Measurements from ENCODE around the gene POU2F1. TPM values are rescaled to one million over a fixed set of nuclear protein-coding genes. Genes with fewer than 3 reads are reported as not detected.

The POU2F1 gene
- total and polyA plus RNA-seq, 7 experiments from 2014 or later, result 9.1 to 36.6 (median 22.8) TPM

DNA sequence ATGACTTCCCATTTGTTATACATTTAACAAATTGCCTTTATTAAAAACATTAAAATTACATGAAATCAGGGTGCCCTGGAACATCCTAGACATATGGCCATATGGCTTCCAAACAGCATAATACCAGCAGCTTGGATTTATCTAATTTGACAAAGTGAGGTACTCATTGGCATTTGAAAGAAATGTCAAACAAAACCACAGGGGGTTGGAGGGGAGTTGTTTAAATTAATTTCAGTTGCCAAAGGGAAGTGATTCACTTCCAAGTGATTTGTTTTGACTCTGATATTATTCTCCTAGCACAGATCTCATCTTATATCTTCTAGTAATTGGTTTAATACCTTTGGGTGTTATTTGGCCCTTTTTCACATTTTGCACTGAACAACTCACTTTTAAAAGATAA lies 24.5 kb upstream of the POU2F1 start:
- DNase-seq (no peak), ATAC-seq (no peak)
- H3K4me3 ChIP-seq (ENCODE audit: low read length), result no peak overlapping the region
- H3K27ac ChIP-seq (ENCODE audit: low read depth, low read length), result no peak overlapping the region
- H3K27me3 ChIP-seq (ENCODE audit: control insufficient read depth in 2 of 2, insufficient read depth in 2 of 2, low read length in 2 of 2), result no peaks in the 10 kb centered on the region
- intact Hi-C loops (cut with micrococcal nuclease), result no loop called here
- no peak overlapping the region for H3K27ac Mint-ChIP-seq
- H3K27me3 Mint-ChIP-seq, result peaks cover 0 to 8% (median 6%) of the 10 kb centered on the region in 5 donors
- peaks cover 0 to 4% (median 0%) of the 10 kb centered on the region in 5 donors for H3K36me3 Mint-ChIP-seq
- CTCF ChIA-PET, result interaction anchor here (0.6 to 0.8 kb wide), 2 partner anchors 135 to 253 kb away, joined by 3 read pairs; no protein-coding TSS in a partner anchor
- H3K9me3 Mint-ChIP-seq, result peaks cover 0 to 10% (median 3%) of the 10 kb centered on the region in 11 donors
- H3K4me3 Mint-ChIP-seq, result no peak overlapping the region
- no peaks in the 10 kb centered on the region for H3K36me3 ChIP-seq (ENCODE audit: control insufficient read depth in 2 of 3, insufficient read depth in 3 of 3, low read length in 3 of 3)
- peaks cover 0 to 2% (median 0%) of the 10 kb centered on the region in 7 donors for H3K4me1 Mint-ChIP-seq
- POLR2A ChIA-PET, result no interaction called here
- H3K4me1 ChIP-seq (ENCODE audit: control insufficient read depth in 2 of 2, insufficient read depth in 2 of 2, low read length in 2 of 2), result no peaks in the 10 kb centered on the region
- H3K9me3 ChIP-seq (ENCODE audit: control insufficient read depth in 2 of 3, low read length in 3 of 3), result no peaks in the 10 kb centered on the region

DNA sequence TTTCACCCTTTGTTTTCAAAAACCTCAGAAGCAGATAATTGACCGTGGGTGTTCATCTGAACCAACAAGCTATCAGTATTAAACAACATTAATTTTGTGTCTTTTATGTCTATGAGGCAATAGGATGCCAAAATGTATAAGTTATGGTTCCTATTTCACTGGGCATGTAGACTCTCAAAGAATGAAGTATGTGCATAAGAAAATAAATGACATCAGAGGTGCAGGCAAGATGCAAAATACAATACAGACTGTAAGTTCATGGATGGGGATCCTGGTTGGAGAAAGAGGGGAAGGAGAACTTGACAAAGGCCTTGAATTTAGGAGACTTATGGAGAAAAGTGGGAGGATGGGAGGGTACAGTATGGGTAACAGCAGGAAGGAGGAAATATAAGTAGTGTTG lies 23.4 kb upstream of the POU2F1 start:
- H3K4me1 ChIP-seq (ENCODE audit: control insufficient read depth in 2 of 2, insufficient read depth in 2 of 2, low read length in 2 of 2), result no peaks in the 10 kb centered on the region
- Mint-ChIP-seq H3K27me3 (peaks cover 0 to 8% (median 4%) of the 10 kb centered on the region in 5 donors), H3K27ac (no peak overlapping the region), H3K4me3 (no peak overlapping the region), H3K36me3 (peaks cover 0 to 4% (median 0%) of the 10 kb centered on the region in 5 donors), H3K4me1 (peaks cover 0 to 2% (median 0%) of the 10 kb centered on the region in 7 donors), H3K9me3 (peaks cover 0 to 10% (median 3%) of the 10 kb centered on the region in 11 donors)
- no peaks in the 10 kb centered on the region for H3K9me3 ChIP-seq (ENCODE audit: control insufficient read depth in 2 of 3, low read length in 3 of 3)
- H3K27ac ChIP-seq (ENCODE audit: low read depth, low read length), result no peak overlapping the region
- ChIA-PET POLR2A (interaction anchor here (0.6 kb wide), 1 partner anchor 967 kb away, joined by 4 read pairs; no protein-coding TSS in a partner anchor), CTCF (interaction anchor here (0.6 to 1.6 kb wide), 3 partner anchors 129 to 139 kb away, joined by 3 to 4 read pairs (median 3); no protein-coding TSS in a partner anchor)
- intact Hi-C loops (cut with micrococcal nuclease), result no loop called here
- no peaks in the 10 kb centered on the region for H3K27me3 ChIP-seq (ENCODE audit: control insufficient read depth in 2 of 2, insufficient read depth in 2 of 2, low read length in 2 of 2)
- DNase-seq (no peak), ATAC-seq (no peak)
- no peak overlapping the region for H3K4me3 ChIP-seq (ENCODE audit: low read length)
- H3K36me3 ChIP-seq (ENCODE audit: control insufficient read depth in 2 of 3, insufficient read depth in 3 of 3, low read length in 3 of 3), result no peaks in the 10 kb centered on the region

DNA sequence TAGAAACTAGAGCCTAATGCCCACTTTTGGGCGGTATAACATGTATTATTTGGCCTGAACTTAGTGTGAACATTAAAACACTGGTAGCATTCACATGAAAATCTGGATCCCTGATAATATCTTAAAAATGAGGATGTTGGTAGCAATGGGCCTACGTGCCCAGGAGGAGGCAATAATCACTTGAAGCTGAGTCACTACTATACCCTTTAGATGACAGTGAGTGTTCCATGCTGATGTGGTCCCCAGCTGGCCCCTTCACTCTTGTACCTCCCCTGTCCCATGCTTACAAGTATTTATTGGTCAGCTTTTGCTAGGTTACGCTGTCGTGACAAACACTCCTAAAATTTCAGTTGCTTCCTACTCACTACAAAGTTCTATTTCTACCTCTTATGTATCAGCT lies 23.0 kb upstream of the POU2F1 start:
- CTCF ChIA-PET, result interaction anchor here (1.6 kb wide), 1 partner anchor 139 kb away, joined by 3 read pairs; no protein-coding TSS in a partner anchor
- peaks cover 0 to 10% (median 3%) of the 10 kb centered on the region in 11 donors for H3K9me3 Mint-ChIP-seq
- DNase-seq (no peak), ATAC-seq (no peak)
- H3K4me1 Mint-ChIP-seq, result peaks cover 0 to 2% (median 0%) of the 10 kb centered on the region in 7 donors
- intact Hi-C loops (cut with micrococcal nuclease), result no loop called here
- H3K9me3 ChIP-seq (ENCODE audit: control insufficient read depth in 2 of 3, low read length in 3 of 3), result no peaks in the 10 kb centered on the region
- no peaks in the 10 kb centered on the region for H3K4me1 ChIP-seq (ENCODE audit: control insufficient read depth in 2 of 2, insufficient read depth in 2 of 2, low read length in 2 of 2)
- no peaks in the 10 kb centered on the region for H3K36me3 ChIP-seq (ENCODE audit: control insufficient read depth in 2 of 3, insufficient read depth in 3 of 3, low read length in 3 of 3)
- no peak overlapping the region for H3K4me3 ChIP-seq (ENCODE audit: low read length)
- H3K36me3 Mint-ChIP-seq, result peaks cover 0 to 4% (median 0%) of the 10 kb centered on the region in 5 donors
- POLR2A ChIA-PET, result no interaction called here
- H3K27me3 ChIP-seq (ENCODE audit: control insufficient read depth in 2 of 2, insufficient read depth in 2 of 2, low read length in 2 of 2), result no peaks in the 10 kb centered on the region
- H3K27me3 Mint-ChIP-seq, result peaks cover 0 to 7% (median 4%) of the 10 kb centered on the region in 5 donors
- no peak overlapping the region for H3K27ac Mint-ChIP-seq
- H3K27ac ChIP-seq (ENCODE audit: low read depth, low read length), result no peak overlapping the region
- no peak overlapping the region for H3K4me3 Mint-ChIP-seq

DNA sequence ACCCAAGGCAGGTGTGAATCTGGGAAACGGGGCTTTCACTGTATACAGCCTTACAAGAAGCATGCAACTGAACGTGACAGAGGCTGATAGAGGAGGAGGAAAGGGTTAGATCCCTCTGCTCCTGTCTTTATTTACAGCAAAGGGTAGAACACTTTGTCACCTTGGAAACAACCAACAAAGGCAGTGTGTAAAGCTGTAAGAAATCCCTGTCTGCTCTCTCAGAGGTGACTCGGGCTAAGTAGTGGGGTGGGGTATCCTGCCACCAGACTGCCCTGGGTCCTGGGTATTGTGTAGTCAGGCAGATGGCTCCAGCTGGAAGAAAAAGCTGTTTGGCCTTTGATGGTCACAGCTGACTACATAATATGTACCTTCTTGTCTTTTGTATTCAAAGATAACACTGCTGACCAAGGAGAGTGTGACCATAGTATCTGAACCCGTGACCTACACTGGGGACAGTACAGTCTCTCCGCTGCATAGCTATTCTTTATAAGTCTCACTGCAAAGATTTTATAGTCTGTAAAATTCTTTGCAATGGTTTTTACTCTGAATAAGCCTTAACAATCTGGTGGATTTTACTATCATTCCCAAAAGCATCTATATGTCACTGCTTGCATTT lies 22.1 kb upstream of the POU2F1 start:
- no peaks in the 10 kb centered on the region for H3K4me1 ChIP-seq (ENCODE audit: control insufficient read depth in 2 of 2, insufficient read depth in 2 of 2, low read length in 2 of 2)
- Mint-ChIP-seq H3K9me3 (peaks cover 0 to 4% (median 0%) of the 10 kb centered on the region in 11 donors), H3K36me3 (no peaks in the 10 kb centered on the region), H3K4me1 (peaks cover 0 to 2% (median 0%) of the 10 kb centered on the region in 7 donors), H3K27me3 (no peaks in the 10 kb centered on the region), H3K27ac (no peak overlapping the region), H3K4me3 (no peak overlapping the region)
- CTCF ChIA-PET, result interaction anchor here (0.9 to 1.6 kb wide), 2 partner anchors 140 to 276 kb away, joined by 3 read pairs; no protein-coding TSS in a partner anchor
- no peaks in the 10 kb centered on the region for H3K9me3 ChIP-seq (ENCODE audit: control insufficient read depth in 2 of 3, low read length in 3 of 3)
- POLR2A ChIA-PET, result no interaction called here
- intact Hi-C loops (cut with micrococcal nuclease), result no loop called here
- ATAC-seq (no peak), DNase-seq (no peak)
- H3K4me3 ChIP-seq (ENCODE audit: low read length), result no peak overlapping the region
- H3K27me3 ChIP-seq (ENCODE audit: control insufficient read depth in 2 of 2, insufficient read depth in 2 of 2, low read length in 2 of 2), result no peaks in the 10 kb centered on the region
- no peaks in the 10 kb centered on the region for H3K36me3 ChIP-seq (ENCODE audit: control insufficient read depth in 2 of 3, insufficient read depth in 3 of 3, low read length in 3 of 3)
- no peak overlapping the region for H3K27ac ChIP-seq (ENCODE audit: low read depth, low read length)

- Histone ChIP-seq H3K27me3 (ENCODE audit: control insufficient read depth in 2 of 2, insufficient read depth in 2 of 2, low read length in 2 of 2) (no peaks in the 10 kb centered on the region), H3K9me3 (ENCODE audit: control insufficient read depth in 2 of 3, low read length in 3 of 3) (no peaks in the 10 kb centered on the region), H3K36me3 (ENCODE audit: control insufficient read depth in 2 of 3, insufficient read depth in 3 of 3, low read length in 3 of 3) (no peaks in the 10 kb centered on the region), H3K4me1 (ENCODE audit: control insufficient read depth in 2 of 2, insufficient read depth in 2 of 2, low read length in 2 of 2) (no peaks in the 10 kb centered on the region), H3K27ac (ENCODE audit: low read depth, low read length) (no peak overlapping the region), H3K4me3 (ENCODE audit: low read length) (no peak overlapping the region)
- no peak for DNase-seq
- no peak overlapping the region for H3K4me3 Mint-ChIP-seq
- no peak for ATAC-seq
- no peaks in the 10 kb centered on the region for H3K36me3 Mint-ChIP-seq
- peaks cover 0 to 2% (median 0%) of the 10 kb centered on the region in 7 donors for H3K4me1 Mint-ChIP-seq
- ChIA-PET POLR2A (no interaction called here), CTCF (interaction anchor here (0.9 kb wide), 1 partner anchor 277 kb away, joined by 3 read pairs; no protein-coding TSS in a partner anchor)
- H3K27me3 Mint-ChIP-seq, result no peaks in the 10 kb centered on the region
- intact Hi-C loops (cut with micrococcal nuclease), result no loop called here
- H3K27ac Mint-ChIP-seq, result no peak overlapping the region
- H3K9me3 Mint-ChIP-seq, result peaks cover 0 to 3% (median 0%) of the 10 kb centered on the region in 11 donors
Observed at GRCh38 chr1:167199656-167200055, 21.0 kb upstream of the POU2F1 start.

DNA sequence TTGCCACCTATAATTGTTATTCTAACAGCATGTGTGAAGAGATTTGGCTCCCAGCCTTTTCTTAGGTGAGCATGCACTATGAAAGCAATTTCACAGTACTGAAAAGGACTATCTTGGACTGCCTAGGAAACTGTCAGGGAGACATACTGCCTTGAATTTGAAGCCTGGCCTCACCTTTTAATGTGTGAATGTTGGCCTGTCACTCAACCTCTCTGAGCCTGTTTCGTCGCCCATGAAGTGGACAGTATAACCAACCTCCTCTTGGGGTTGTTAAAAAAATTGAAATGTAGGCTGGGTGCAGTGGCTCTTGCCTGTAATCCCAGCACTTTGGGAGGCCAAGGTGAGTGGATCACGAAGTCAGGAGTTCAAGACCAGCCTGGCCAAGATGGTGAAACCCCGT lies 20.4 kb upstream of the POU2F1 start:
- H3K4me1 Mint-ChIP-seq, result peaks cover 0 to 2% (median 0%) of the 10 kb centered on the region in 7 donors
- ChIA-PET CTCF (no interaction called here), POLR2A (no interaction called here)
- Histone ChIP-seq H3K27ac (ENCODE audit: low read depth, low read length) (no peak overlapping the region), H3K4me3 (ENCODE audit: low read length) (no peak overlapping the region), H3K9me3 (ENCODE audit: control insufficient read depth in 2 of 3, low read length in 3 of 3) (no peaks in the 10 kb centered on the region), H3K4me1 (ENCODE audit: control insufficient read depth in 2 of 2, insufficient read depth in 2 of 2, low read length in 2 of 2) (no peaks in the 10 kb centered on the region), H3K36me3 (ENCODE audit: control insufficient read depth in 2 of 3, insufficient read depth in 3 of 3, low read length in 3 of 3) (no peaks in the 10 kb centered on the region), H3K27me3 (ENCODE audit: control insufficient read depth in 2 of 2, insufficient read depth in 2 of 2, low read length in 2 of 2) (no peaks in the 10 kb centered on the region)
- H3K9me3 Mint-ChIP-seq, result peaks cover 0 to 7% (median under 1%) of the 10 kb centered on the region in 11 donors
- no peaks in the 10 kb centered on the region for H3K27me3 Mint-ChIP-seq
- DNase-seq, result no peak
- peaks cover 0 to under 1% (median under 1%) of the 10 kb centered on the region in 5 donors for H3K36me3 Mint-ChIP-seq
- no peak overlapping the region for H3K27ac Mint-ChIP-seq
- intact Hi-C loops (cut with micrococcal nuclease), result no loop called here
- ATAC-seq, result no peak
- H3K4me3 Mint-ChIP-seq, result no peak overlapping the region

DNA sequence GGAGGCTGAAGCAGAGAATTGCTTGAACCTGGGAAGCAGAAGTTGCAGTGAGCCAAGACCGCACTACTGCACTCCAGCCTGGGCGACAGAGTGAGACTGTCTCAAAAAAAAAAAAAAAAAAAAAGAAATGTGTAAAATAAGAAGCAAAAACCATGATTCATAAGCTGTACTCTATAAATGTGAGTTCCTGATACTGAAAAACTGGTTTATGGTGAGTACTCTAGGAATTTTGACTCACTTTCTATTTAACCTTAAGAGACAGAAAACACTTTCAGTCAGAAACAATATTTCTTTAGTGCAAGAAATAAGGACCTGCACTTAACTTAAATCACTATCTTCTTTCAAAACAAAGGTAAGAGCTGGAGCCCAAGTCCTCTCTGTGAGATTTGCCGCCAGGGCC lies 19.9 kb upstream of the POU2F1 start:
- CTCF ChIA-PET, result no interaction called here
- no peaks in the 10 kb centered on the region for H3K9me3 ChIP-seq (ENCODE audit: control insufficient read depth in 2 of 3, low read length in 3 of 3)
- ATAC-seq (no peak), DNase-seq (no peak)
- H3K4me3 Mint-ChIP-seq, result no peak overlapping the region
- H3K36me3 ChIP-seq (ENCODE audit: control insufficient read depth in 2 of 3, insufficient read depth in 3 of 3, low read length in 3 of 3), result no peaks in the 10 kb centered on the region
- no peaks in the 10 kb centered on the region for H3K27me3 Mint-ChIP-seq
- intact Hi-C loops (cut with micrococcal nuclease), result no loop called here
- H3K27ac Mint-ChIP-seq, result no peak overlapping the region
- peaks cover 0 to 5% (median 5%) of the 10 kb centered on the region in 5 donors for H3K36me3 Mint-ChIP-seq
- POLR2A ChIA-PET, result no interaction called here
- H3K4me3 ChIP-seq (ENCODE audit: low read length), result no peak overlapping the region
- H3K4me1 ChIP-seq (ENCODE audit: control insufficient read depth in 2 of 2, insufficient read depth in 2 of 2, low read length in 2 of 2), result no peaks in the 10 kb centered on the region
- peaks cover 0 to 2% (median 0%) of the 10 kb centered on the region in 7 donors for H3K4me1 Mint-ChIP-seq
- H3K9me3 Mint-ChIP-seq, result peaks cover 0 to 12% (median 4%) of the 10 kb centered on the region in 11 donors
- no peaks in the 10 kb centered on the region for H3K27me3 ChIP-seq (ENCODE audit: control insufficient read depth in 2 of 2, insufficient read depth in 2 of 2, low read length in 2 of 2)
- H3K27ac ChIP-seq (ENCODE audit: low read depth, low read length), result no peak overlapping the region

All from naive thymus-derived CD4-positive, alpha-beta T cell (primary cell).